B cell (primary cell): ENCODE results near the gene RHOT2. TPM values are rescaled to one million over a fixed set of nuclear protein-coding genes. Genes with fewer than 3 reads are reported as not detected.

ENCODE experiments used
- ATAC-seq: fragments of 200-7000 bp; cut with Tn5 transposase; one replicate; pipeline ENCODE4 v1.10.0; 2021; ENCODE audit warnings: low read depth, mild to moderate bottlenecking, moderate number of reproducible peaks, moderate library complexity
- CTCF ChIA-PET: fragments of 350-600 bp; sonication (Branson Sonifier 250); formaldehyde crosslinking; loops from one replicate; lab custom pipeline; 2021; ENCODE audit warnings: antibody characterized with exemption, inconsistent platforms; lab: Charles Lee
- POLR2A ChIA-PET: fragments of 350-600 bp; sonication (Branson Sonifier 250); formaldehyde crosslinking; loops from one replicate; lab custom pipeline; 2021; ENCODE audit warnings: antibody characterized with exemption; lab: Charles Lee
- DNase-seq: peaks from one replicate; pipeline ENCODE4 v3.0.0; 2013
- H2AFZ ChIP-seq: 2 replicates; pipeline ENCODE4 v1.6.1; 2012; ENCODE audit warnings: mild to moderate bottlenecking, low read depth, low read length; ENCODE audit not compliant: insufficient read depth, poor library complexity, severe bottlenecking
- H3K27ac ChIP-seq, 2 donors: 1 replicate in 1 of 2; 2 replicates in 1 of 2; pipeline ENCODE4 v1.5.1; 2012 to 2013; ENCODE audit warnings: low read length in 2 of 2, mild to moderate bottlenecking in 2 of 2, moderate library complexity in 1 of 2
- H3K27me3 ChIP-seq, 4 experiments: fragments of 200-600 bp in 1 of 4; sonication (generic) in 1 of 4; replicated peaks in 1 of 4; 1 replicate in 2 of 4; 2 replicates in 2 of 4; pipeline versions ENCODE4 v1.6.1 to v1.7.0; 2013 to 2016; ENCODE audit warnings: low read length in 3 of 4, mild to moderate bottlenecking in 2 of 4, mixed read lengths in 1 of 4, moderate library complexity in 1 of 4; ENCODE audit not compliant: insufficient read depth in 4 of 4, control insufficient read depth in 3 of 4; ENCODE audit errors: control extremely low read depth in 1 of 4
- H3K36me3 ChIP-seq, 2 experiments: replicated peaks in 1 of 2; 1 replicate in 1 of 2; 2 replicates in 1 of 2; pipeline versions ENCODE4 v1.6.1 to v1.7.1; 2013; ENCODE audit warnings: low read length in 1 of 2; ENCODE audit not compliant: insufficient read depth in 2 of 2, control insufficient read depth in 1 of 2; ENCODE audit errors: control extremely low read depth in 1 of 2, extremely low read depth in 1 of 2
- H3K4me1 ChIP-seq, 2 donors: fragments of 200-600 bp in 1 of 2; sonication (generic) in 1 of 2; 1 replicate in 1 of 2; 2 replicates in 1 of 2; pipeline versions ENCODE4 v1.5.1 to v1.6.1; 2013 to 2017; ENCODE audit warnings: low read length in 2 of 2; ENCODE audit not compliant: control insufficient read depth in 2 of 2, insufficient read depth in 2 of 2
- H3K4me2 ChIP-seq: replicated peaks from 2 replicates; pipeline ENCODE3; 2012; ENCODE audit warnings: mild to moderate bottlenecking, low read depth, low read length; ENCODE audit not compliant: poor library complexity, severe bottlenecking
- H3K4me3 ChIP-seq, 5 experiments: fragments of 200-600 bp in 1 of 5; sonication (generic) in 1 of 5; 1 replicate in 3 of 5; 2 replicates in 2 of 5; pipeline versions ENCODE4 v1.5.1 to v1.7.0; 2011 to 2016; ENCODE audit warnings: low read length in 4 of 5, mild to moderate bottlenecking in 4 of 5, low read depth in 2 of 5, control low read depth in 1 of 5, moderate library complexity in 1 of 5; ENCODE audit not compliant: insufficient read depth in 1 of 5; ENCODE audit errors: control extremely low read depth in 1 of 5, extremely low read depth in 1 of 5
- H3K79me2 ChIP-seq: fragments of 200-600 bp; sonication (generic); one replicate; pipeline ENCODE4 v1.6.0; 2016; ENCODE audit warnings: low read length; ENCODE audit not compliant: control insufficient read depth, insufficient read depth
- H3K9ac ChIP-seq: fragments of 200-600 bp; sonication (generic); 2 replicates; pipeline ENCODE4 v1.6.1; 2017; ENCODE audit warnings: mild to moderate bottlenecking, low read length, moderate library complexity
- H3K9me3 ChIP-seq, 3 donors: one replicate each; pipeline versions ENCODE4 v1.6.1 to v1.7.1; 2013; ENCODE audit warnings: low read length in 2 of 3; ENCODE audit not compliant: control insufficient read depth in 2 of 3, insufficient read depth in 1 of 3; ENCODE audit errors: control extremely low read depth in 1 of 3
- H4K20me1 ChIP-seq: 2 replicates; pipeline ENCODE4 v1.6.0; 2012; ENCODE audit warnings: mild to moderate bottlenecking, low read length; ENCODE audit not compliant: insufficient read depth, control insufficient read depth, poor library complexity, severe bottlenecking
- H3K27ac Mint-ChIP-seq: one replicate; pipeline ENCODE4 v1.8.0; 2021; ENCODE audit warnings: mixed read lengths
- H3K27me3 Mint-ChIP-seq: one replicate; pipeline ENCODE4 v1.8.0; 2021; ENCODE audit warnings: mixed read lengths
- H3K4me1 Mint-ChIP-seq: one replicate; pipeline ENCODE4 v1.8.0; 2021; ENCODE audit warnings: mixed read lengths
- H3K4me3 Mint-ChIP-seq: one replicate; pipeline ENCODE4 v1.8.0; 2021; ENCODE audit warnings: mixed read lengths
- H3K9me3 Mint-ChIP-seq: one replicate; pipeline ENCODE4 v1.8.0; 2022; ENCODE audit warnings: mixed read lengths; ENCODE audit not compliant: insufficient read depth
- CTCF ChIP-seq: fragments of 200-600 bp; IDR thresholded peaks from one replicate; pipeline ENCODE4 v1.8.0; 2022; ENCODE audit warnings: antibody characterized with exemption, mild to moderate bottlenecking
- EZH2 ChIP-seq: IDR thresholded peaks from 2 replicates; pipeline ENCODE4 v1.6.1; 2012; ENCODE audit warnings: borderline replicate concordance, low read depth, mild to moderate bottlenecking, moderate library complexity, low read length; ENCODE audit not compliant: insufficient read depth, poor library complexity, severe bottlenecking
- WGBS: methylation state at CpG from one replicate; pipeline ENCODE4 v1.1.5; 2013; ENCODE audit warnings: missing lambda C conversion rate; ENCODE audit not compliant: insufficient coverage; 5-methylcytosine and 5-hydroxymethylcytosine counted together
- intact Hi-C: fragments of 100-400 bp; cut with micrococcal nuclease; formaldehyde crosslinking; loops from one replicate; pipeline ENCODE4 v1.10.0; 2022
- polyA plus RNA-seq: library from polyadenylated mRNA; depleted of rRNA; stranded (reverse); fragments of >200 nt; gene quantifications from 2 replicates; pipeline ENCODE4 v1.2.3, GENCODE V29; 2012
- total RNA-seq, 2 donors: library from RNA; stranded (reverse); fragments of 120-200 nt in 1 of 2; gene quantifications; 1 replicate in 1 of 2; 2 replicates in 1 of 2; pipeline versions ENCODE4 v1.2.3 to v1.2.4, GENCODE V29; 2013 to 2022

RHOT2 gene
- total and polyA plus RNA-seq, 2 donors (not counting 1 experiment from before 2014, with no cell fraction given): 207 to 461 TPM

- no peak overlapping the region for H3K4me2 ChIP-seq
- ATAC-seq: no peak
- H3K9me3 ChIP-seq: peaks cover 0 to 34% (median 0%) of the 10 kb centered on the region in 3 donors
- peaks cover 0 to 88% (median 44%) of the 10 kb centered on the region in 4 experiments for H3K27me3 ChIP-seq
- Mint-ChIP-seq H3K27ac (no peak overlapping the region), H3K4me3 (no peak overlapping the region), H3K9me3 (no peaks in the 10 kb centered on the region), H3K27me3 (peaks cover 36% of the 10 kb centered on the region), H3K4me1 (no peaks in the 10 kb centered on the region)
- ChIA-PET POLR2A (no interaction called here), CTCF (no interaction called here)
- H3K27ac ChIP-seq: no peak overlapping the region
- H2AFZ ChIP-seq: no peak overlapping the region
- WGBS: 17% methylated on average over 43 of the region's 50 CpGs
- intact Hi-C loops: no loop called here
- DNase-seq: no peak
- no peaks in the 10 kb centered on the region for H3K79me2 ChIP-seq
- H3K4me3 ChIP-seq: no peak overlapping the region
- TF ChIP-seq CTCF (no peak), EZH2 (no peak)
- no peaks in the 10 kb centered on the region for H4K20me1 ChIP-seq
- no peaks in the 10 kb centered on the region for H3K36me3 ChIP-seq
- H3K9ac ChIP-seq: no peak overlapping the region
- peaks cover 11 to 24% of the 10 kb centered on the region in 2 donors for H3K4me1 ChIP-seq
Observed at GRCh38 chr16:704552-705380, 36.8 kb downstream of the RHOT2 start.
